C4-2B (cell line): ENCODE measurements around the gene PTGR2.

Experiments used
- CTCF ChIP-seq: fragments of 450-650 bp; conservative IDR thresholded peaks from 2 replicates; pipeline ENCODE4 v1.5.1; 2017; ENCODE audit warnings: mild to moderate bottlenecking
- ZFX ChIP-seq: fragments of 450-650 bp; IDR thresholded peaks from 2 replicates; pipeline ENCODE4 v1.6.1; 2017

GRCh38 chr14:73924337-73924736 is 72.7 kb downstream of the PTGR2 start:
- TF ChIP-seq CTCF (no peak), ZFX (no peak)
